Umbilical cord (tissue), 2 donors: ENCODE data around the gene TRPV3. TPM values are rescaled to one million over a fixed set of nuclear protein-coding genes. Genes with fewer than 3 reads are reported as not detected.
"Not testable (repeated sequence)": the region's sequence is repeated elsewhere in the genome, so short reads cannot be mapped to it uniquely, and the experiment has no call there.

Source experiments
- DNase-seq: peaks from one replicate; pipeline ENCODE4 v3.0.0-alpha.2; 2015; ENCODE audit warnings: low spot score
- total RNA-seq: library from RNA; depleted of rRNA; stranded (reverse); fragments of >200 nt; gene quantifications from one replicate; pipeline ENCODE4 v1.2.3, GENCODE V29; 2014; ENCODE audit warnings: low replicate concordance; ENCODE audit not compliant: insufficient read depth

TRPV3 gene
- total RNA-seq, 1 donor from 2014 or later: 8.9 TPM

DNA sequence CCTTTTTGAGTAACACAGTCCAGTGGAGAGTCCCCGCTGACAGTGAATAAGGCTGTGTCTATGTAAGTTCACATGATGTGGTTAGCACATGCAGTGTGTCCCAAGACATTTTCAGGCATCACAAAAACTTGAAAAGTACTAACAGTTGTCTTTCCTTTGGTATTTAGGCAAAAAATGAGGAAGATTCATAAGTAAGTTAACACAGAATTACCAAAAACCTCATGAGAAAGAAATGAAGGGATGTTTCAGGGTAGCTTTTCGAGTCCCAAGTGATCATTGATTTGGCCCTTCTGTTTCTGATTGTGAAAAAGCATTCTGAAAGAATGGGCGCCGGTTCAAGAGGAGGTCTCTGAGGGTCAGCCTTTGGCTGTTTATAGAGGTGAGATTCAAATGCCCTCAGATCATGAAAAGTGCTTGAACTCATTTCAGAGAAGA lies 82.3 kb downstream of the TRPV3 start:
- DNase-seq: no peak

GRCh38 chr17:3474212-3474611 lies 83.4 kb downstream of the TRPV3 start:
- DNase-seq: peak; percentile 33

- DNase-seq: no peak
Observed at GRCh38 chr17:3472137-3472536, 85.5 kb downstream of the TRPV3 start.

- no peak for DNase-seq
Observed at GRCh38 chr17:3471599-3471998, 86.0 kb downstream of the TRPV3 start, which contains the start of gene SPATA22. Gene SPATA22, minus strand, starts transcription at chr17:3471819. Its CDS starts 2,494 bp downstream, at chr17:3469325.

DNA sequence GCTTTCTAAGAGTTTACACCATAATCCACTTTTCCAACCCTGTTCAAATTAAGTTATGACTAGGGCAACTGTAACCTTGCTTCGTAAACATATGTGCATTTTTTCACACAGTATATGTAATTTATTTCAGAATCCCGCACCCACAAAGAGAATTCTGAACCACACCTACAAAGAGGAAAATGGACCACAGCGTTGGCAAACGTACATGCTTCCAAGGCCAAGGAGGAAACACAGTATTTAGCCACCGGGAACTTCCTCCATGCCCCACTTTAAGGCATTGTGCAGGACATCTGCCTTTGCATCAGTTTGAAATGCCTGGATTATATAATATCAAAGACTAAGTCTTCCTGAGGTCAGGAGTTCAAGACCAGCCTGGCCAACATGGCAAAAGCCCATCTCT lies 88.1 kb downstream of the TRPV3 start:
- no peak for DNase-seq

DNA sequence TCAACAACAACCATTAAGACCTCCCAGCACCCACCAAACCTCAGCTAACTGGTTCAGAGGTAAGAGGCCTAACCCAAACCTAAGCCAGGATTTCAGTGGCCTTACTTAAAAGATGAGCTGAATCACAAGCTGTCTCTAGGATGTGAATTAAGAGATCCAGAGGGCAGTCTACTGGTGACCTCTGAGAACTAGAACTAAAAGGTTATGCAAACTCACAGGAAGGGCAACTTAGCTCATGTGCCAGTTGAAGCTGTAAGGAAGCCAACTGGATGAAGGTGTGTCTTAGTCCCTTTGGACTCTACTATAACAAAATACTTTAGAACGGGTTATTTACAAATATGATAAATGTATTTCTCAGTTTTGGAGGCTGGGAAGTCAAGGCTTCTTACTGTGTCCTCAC lies 91.3 kb downstream of the TRPV3 start:
- not testable (repeated sequence) for DNase-seq

Other genes with a start within 250 kb of the TRPV3 start
- gene OR3A2, start 171.5 kb downstream of the TRPV3 start, total RNA-seq: not detected
- not detected for gene OR1E1, start 159.4 kb downstream of the TRPV3 start, total RNA-seq
- gene OR3A3, start 146.4 kb downstream of the TRPV3 start, total RNA-seq: 5.3 TPM
- gene OR1E2, start 124.0 kb downstream of the TRPV3 start, total RNA-seq: 1.2 TPM
- gene SPATA22, start 86.0 kb downstream of the TRPV3 start, total RNA-seq: 1.2 TPM
- gene ASPA, start 81.8 kb downstream of the TRPV3 start, total RNA-seq: 6.3 TPM
- 25.5 TPM for gene TRPV1, start 51.6 kb upstream of the TRPV3 start, total RNA-seq
- 9.4 TPM for gene SHPK, start 78.4 kb upstream of the TRPV3 start, total RNA-seq
- gene CTNS, start 78.9 kb upstream of the TRPV3 start, total RNA-seq: 12.0 TPM
- 59.0 TPM for gene TAX1BP3, start 110.8 kb upstream of the TRPV3 start, total RNA-seq
- 15.6 TPM for gene EMC6, start 111.0 kb upstream of the TRPV3 start, total RNA-seq
- 0.24 TPM for gene P2RX5, start 138.3 kb upstream of the TRPV3 start, total RNA-seq
- 0.48 TPM for gene HASPIN, start 166.1 kb upstream of the TRPV3 start, total RNA-seq
- 0.48 TPM for gene ITGAE, start 243.4 kb upstream of the TRPV3 start, total RNA-seq